Endothelial cell (in vitro differentiated cells): ENCODE measurements around the gene EDN2. TPM values are rescaled to one million over a fixed set of nuclear protein-coding genes. Genes with fewer than 3 reads are reported as not detected.

Experiments
- DNase-seq: peaks from one replicate; pipeline ENCODE4 v3.0.0; 2021; ENCODE audit warnings: low spot score
- H3K27ac Mint-ChIP-seq: one replicate; pipeline ENCODE4 v1.8.0; 2021; ENCODE audit warnings: mixed read lengths, inconsistent platforms; ENCODE audit not compliant: unreplicated experiment
- H3K27me3 Mint-ChIP-seq: one replicate; pipeline ENCODE4 v1.8.0; 2021; ENCODE audit warnings: mild to moderate bottlenecking, moderate library complexity, mixed read lengths, inconsistent platforms; ENCODE audit not compliant: unreplicated experiment
- H3K36me3 Mint-ChIP-seq: one replicate; pipeline ENCODE4 v1.8.0; 2021; ENCODE audit warnings: mild to moderate bottlenecking, low read depth, mixed read lengths, inconsistent platforms; ENCODE audit not compliant: unreplicated experiment
- H3K4me1 Mint-ChIP-seq: one replicate; pipeline ENCODE4 v1.8.0; 2021; ENCODE audit warnings: mild to moderate bottlenecking, mixed read lengths, inconsistent platforms; ENCODE audit not compliant: unreplicated experiment
- H3K4me3 Mint-ChIP-seq: one replicate; pipeline ENCODE4 v1.8.0; 2021; ENCODE audit warnings: mild to moderate bottlenecking, mixed read lengths, inconsistent platforms; ENCODE audit not compliant: unreplicated experiment
- H3K9me3 Mint-ChIP-seq: one replicate; pipeline ENCODE4 v1.8.0; 2021; ENCODE audit warnings: mixed read lengths, inconsistent platforms; ENCODE audit not compliant: unreplicated experiment
- CTCF ChIP-seq: fragments of 200-600 bp; sonication (generic); IDR thresholded peaks from one replicate; pipeline ENCODE4 v1.5.0; 2021; ENCODE audit warnings: antibody characterized with exemption; ENCODE audit not compliant: unreplicated experiment
- total RNA-seq: library from RNA; stranded (reverse); fragmentation: NEBNext Ultra II Directional; extraction: Animal tissue kit (Norgen Biotek cat#: 25700); gene quantifications from one replicate; pipeline ENCODE4 v1.2.1, GENCODE V29; 2021; ENCODE audit not compliant: unreplicated experiment

Gene EDN2
- total RNA-seq, 1 donor from 2014 or later, result 0.21 TPM

DNA sequence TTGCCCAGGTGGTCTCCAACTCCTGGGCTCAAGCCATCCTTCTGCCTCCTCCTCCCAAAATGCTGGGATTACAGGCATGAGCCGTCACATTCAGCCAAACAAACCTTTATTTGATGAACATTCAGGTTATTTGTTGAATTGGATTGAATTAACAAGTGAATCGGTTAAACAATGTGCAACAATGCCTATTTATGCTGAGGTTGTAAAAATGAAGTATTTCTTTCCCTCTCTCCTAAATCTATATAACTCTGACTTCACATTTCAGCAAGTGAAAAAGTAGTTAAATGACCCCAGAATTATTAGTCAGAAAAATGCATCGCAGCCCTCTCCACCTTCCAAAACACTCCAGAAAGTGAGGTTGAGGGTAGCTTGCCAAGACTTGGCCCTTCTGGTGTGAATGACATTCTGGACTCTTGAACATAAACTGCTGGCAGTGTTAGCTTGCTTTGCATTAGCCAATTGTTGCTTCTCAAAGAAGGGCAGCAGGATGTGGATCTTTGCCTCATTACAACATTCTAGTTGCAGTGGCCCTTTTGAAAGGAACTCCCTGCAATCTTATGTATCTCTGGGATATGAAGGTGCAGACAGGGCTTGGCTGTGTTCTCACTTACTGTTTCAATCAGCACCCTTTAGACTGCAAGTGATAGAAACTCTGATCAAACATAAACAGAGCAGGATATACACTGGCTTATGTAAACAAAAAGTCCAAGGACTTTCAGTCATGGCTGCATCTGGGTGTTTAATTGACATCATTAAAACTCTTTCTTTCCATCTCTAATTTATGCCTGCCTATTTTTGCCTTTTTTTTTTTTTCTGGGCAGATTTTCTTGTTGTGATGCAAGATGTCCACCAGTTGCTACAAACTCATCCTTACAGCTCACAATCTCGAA is 22.4 kb downstream of the EDN2 start:
- no peaks in the 10 kb centered on the region for H3K27me3 Mint-ChIP-seq

GRCh38 chr1:41456847-41457540 is 27.5 kb downstream of the EDN2 start:
- Mint-ChIP-seq H3K27me3 (peaks cover 2% of the 10 kb centered on the region), H3K27ac (no peak overlapping the region), H3K36me3 (peaks cover 4% of the 10 kb centered on the region)

More for the DNA sequence above, 22.4 kb downstream of the EDN2 start:
- H3K4me1 Mint-ChIP-seq, result no peaks in the 10 kb centered on the region
- no peak for TF ChIP-seq CTCF
- no peak overlapping the region for H3K27ac Mint-ChIP-seq
- no peaks in the 10 kb centered on the region for H3K36me3 Mint-ChIP-seq
- DNase-seq, result no peak
- no peak overlapping the region for H3K4me3 Mint-ChIP-seq
- H3K9me3 Mint-ChIP-seq, result no peaks in the 10 kb centered on the region

DNA sequence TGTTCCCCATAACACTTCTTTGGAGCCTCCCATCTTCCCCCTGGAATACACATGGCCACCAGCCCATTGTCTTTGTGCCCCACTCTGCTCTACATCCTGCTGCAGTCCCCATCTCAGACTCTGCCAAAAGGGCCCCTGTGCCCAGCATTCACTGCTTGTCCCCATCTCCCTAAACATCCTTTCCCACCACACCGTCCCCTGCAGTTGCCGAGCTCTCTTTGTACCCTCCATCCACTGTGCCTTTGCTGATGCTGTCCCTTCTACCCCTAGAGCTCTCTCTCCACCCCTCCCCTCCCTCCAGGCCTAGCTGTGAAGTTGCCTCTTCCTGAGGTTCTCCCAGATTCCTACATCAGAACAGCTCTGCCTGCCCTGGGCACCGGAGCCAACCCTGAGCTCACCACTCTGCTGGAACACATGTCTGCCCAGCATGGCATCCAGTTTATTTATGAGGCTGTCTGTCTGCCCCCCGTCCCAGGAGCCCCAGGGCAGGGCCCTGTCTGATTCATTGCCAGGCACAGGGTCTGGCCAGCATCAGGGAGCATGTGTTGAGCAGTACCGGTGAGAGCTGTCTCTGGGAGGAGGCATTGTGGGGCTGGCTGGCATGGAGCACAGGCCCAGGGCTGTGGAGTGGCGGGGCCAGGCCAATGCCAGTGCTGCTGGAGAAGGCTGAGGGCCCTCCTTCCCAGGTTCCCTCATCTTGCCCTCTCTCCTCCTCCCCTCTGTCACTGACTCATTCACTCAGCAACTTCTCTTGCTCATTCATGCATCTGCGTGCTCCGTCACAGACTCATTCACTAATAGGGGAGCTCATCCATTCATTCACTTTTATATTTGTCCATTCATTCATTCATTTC is 28.8 kb downstream of the EDN2 start:
- H3K36me3 Mint-ChIP-seq, result peaks cover 4% of the 10 kb centered on the region
- no peak for DNase-seq
- no peak for TF ChIP-seq CTCF
- H3K4me1 Mint-ChIP-seq, result peaks cover 5% of the 10 kb centered on the region
- H3K27me3 Mint-ChIP-seq, result peaks cover 2% of the 10 kb centered on the region
- no peaks in the 10 kb centered on the region for H3K9me3 Mint-ChIP-seq
- no peak overlapping the region for H3K27ac Mint-ChIP-seq
- H3K4me3 Mint-ChIP-seq, result no peak overlapping the region

More at GRCh38 chr1:41456847-41457540, 27.5 kb downstream of the EDN2 start:
- Mint-ChIP-seq H3K9me3 (no peaks in the 10 kb centered on the region), H3K4me1 (peaks cover 5% of the 10 kb centered on the region), H3K4me3 (no peak overlapping the region)
- no peak for TF ChIP-seq CTCF
- no peak for DNase-seq

GRCh38 chr1:41454406-41454805 is 30.1 kb downstream of the EDN2 start:
- Mint-ChIP-seq H3K4me3 (no peak overlapping the region), H3K36me3 (peaks cover 4% of the 10 kb centered on the region), H3K27ac (no peak overlapping the region), H3K27me3 (peaks cover 3% of the 10 kb centered on the region), H3K4me1 (peaks cover 11% of the 10 kb centered on the region), H3K9me3 (no peaks in the 10 kb centered on the region)
- no peak for DNase-seq
- no peak for TF ChIP-seq CTCF
